Activated CD4-positive, alpha-beta T cell treated with anti-CD3 and anti-CD28 coated beads for 36 hours (primary cell): ENCODE data around the gene ZNF524. TPM values are rescaled to one million over a fixed set of nuclear protein-coding genes. Genes with fewer than 3 reads are reported as not detected.
"Not testable (repeated sequence)": the region's sequence is repeated elsewhere in the genome, so short reads cannot be mapped to it uniquely, and the experiment has no call there.

Experiments
- ATAC-seq: fragments of 200-7000 bp; cut with Tn5 transposase; one replicate; pipeline ENCODE4 v1.10.0; 2021; ENCODE audit warnings: mild to moderate bottlenecking, moderate library complexity
- CTCF ChIA-PET: fragments of 350-600 bp; sonication (Branson Sonifier 250); formaldehyde crosslinking; loops from one replicate; lab custom pipeline; 2021; ENCODE audit warnings: antibody characterized with exemption; lab: Charles Lee
- POLR2A ChIA-PET: fragments of 350-600 bp; sonication (Branson Sonifier 250); formaldehyde crosslinking; loops from one replicate; lab custom pipeline; 2021; ENCODE audit warnings: antibody characterized with exemption, inconsistent platforms; lab: Charles Lee
- DNase-seq: peaks from one replicate; pipeline ENCODE4 v3.0.0-alpha.2; 2020
- H3K27ac Mint-ChIP-seq: one replicate; pipeline ENCODE4 v1.8.0; 2021; ENCODE audit warnings: mixed read lengths
- H3K27me3 Mint-ChIP-seq: one replicate; pipeline ENCODE4 v1.8.0; 2021; ENCODE audit warnings: mixed read lengths
- H3K36me3 Mint-ChIP-seq: one replicate; pipeline ENCODE4 v1.8.0; 2021; ENCODE audit warnings: low read depth, mixed read lengths
- H3K4me1 Mint-ChIP-seq: one replicate; pipeline ENCODE4 v1.8.0; 2021; ENCODE audit warnings: mixed read lengths
- H3K4me3 Mint-ChIP-seq: one replicate; pipeline ENCODE4 v1.8.0; 2021; ENCODE audit warnings: mild to moderate bottlenecking, moderate library complexity, mixed read lengths
- H3K9me3 Mint-ChIP-seq: one replicate; pipeline ENCODE4 v1.8.0; 2021; ENCODE audit warnings: low read depth, mixed read lengths
- intact Hi-C, 2 experiments: fragments of 100-400 bp; cut with DNase I in 1 of 2; cut with micrococcal nuclease in 1 of 2; formaldehyde crosslinking; loops; one replicate each; pipeline versions ENCODE4 v1.14.2 to v1.15.1; 2022 to 2024; cut with DNase I, micrococcal nuclease
- total RNA-seq, 2 experiments: library from RNA; stranded (reverse); gene quantifications; one replicate each; pipeline ENCODE4 v1.2.3, GENCODE V29; 2021

Gene ZNF524
- total RNA-seq, 2 experiments from 2014 or later, result 16.2 to 18.6 TPM

- Mint-ChIP-seq H3K27me3 (peaks cover 5% of the 10 kb centered on the region), H3K9me3 (no peaks in the 10 kb centered on the region), H3K36me3 (no peaks in the 10 kb centered on the region), H3K4me1 (no peaks in the 10 kb centered on the region), H3K4me3 (no peak overlapping the region), H3K27ac (no peak overlapping the region)
- DNase-seq, result no peak
- ChIA-PET POLR2A (no interaction called here), CTCF (no interaction called here)
- intact Hi-C loops, result no loop called here
- ATAC-seq, result no peak
These were observed 32.3 kb upstream of the ZNF524 start for GRCh38 chr19:55567708-55568328.

DNA sequence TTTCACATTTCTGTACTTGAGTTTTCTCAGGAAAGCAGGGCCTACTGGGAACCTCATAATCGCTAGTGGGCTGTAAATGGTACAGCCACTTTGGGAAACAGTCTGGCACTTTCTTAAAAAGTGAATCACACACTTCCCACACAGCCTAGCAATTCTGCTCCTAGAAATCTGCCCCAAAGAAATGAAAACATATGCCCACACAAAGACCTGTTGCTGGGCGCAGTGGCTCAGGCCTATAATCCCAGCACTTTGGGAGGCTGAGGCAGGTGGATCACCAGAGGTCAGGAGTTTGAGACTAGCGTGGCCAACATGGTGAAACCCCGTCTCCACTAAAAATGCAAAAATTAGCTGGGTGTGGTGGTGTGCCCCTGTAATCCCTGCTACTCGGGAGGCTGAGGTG is 30.6 kb upstream of the ZNF524 start:
- H3K4me3 Mint-ChIP-seq, H3K27me3 Mint-ChIP-seq, intact Hi-C loops, H3K4me1 Mint-ChIP-seq, H3K9me3 Mint-ChIP-seq, POLR2A ChIA-PET, ATAC-seq, H3K36me3 Mint-ChIP-seq, DNase-seq, H3K27ac Mint-ChIP-seq: not testable (repeated sequence)
- CTCF ChIA-PET, result interaction anchor here (0.5 to 1.1 kb wide), 2 partner anchors 62 to 481 kb away, joined by 3 read pairs; no protein-coding TSS in a partner anchor

DNA sequence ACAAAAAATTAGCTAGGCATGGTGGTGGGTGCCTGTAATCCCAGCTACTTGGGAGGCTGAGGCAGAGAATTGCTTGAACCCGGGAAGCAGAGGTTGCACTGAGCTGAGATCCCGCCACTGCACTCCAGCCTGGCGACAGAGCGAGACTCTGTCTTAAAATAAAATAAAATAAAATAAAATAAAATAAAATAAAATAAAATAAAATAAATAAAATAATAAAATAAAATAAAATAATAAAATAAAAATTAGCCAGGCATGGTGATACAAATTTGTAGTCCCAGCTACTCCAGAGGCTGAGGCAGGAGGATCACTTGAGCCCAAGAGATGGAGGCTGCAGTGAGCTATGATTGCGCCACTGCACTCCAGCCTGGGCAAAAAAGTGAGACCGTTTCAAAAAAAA is 26.2 kb upstream of the ZNF524 start:
- H3K4me1 Mint-ChIP-seq, intact Hi-C loops, ATAC-seq, H3K9me3 Mint-ChIP-seq, H3K4me3 Mint-ChIP-seq, H3K27me3 Mint-ChIP-seq, H3K27ac Mint-ChIP-seq, DNase-seq: not testable (repeated sequence)
- POLR2A ChIA-PET, result interaction anchor here (0.6 kb wide), 1 partner anchor 12 kb away, joined by 4 read pairs; no protein-coding TSS in a partner anchor
- CTCF ChIA-PET, result interaction anchor here (0.8 to 1.1 kb wide), 3 partner anchors 9 to 14 kb away, joined by 3 to 5 read pairs (median 4); no protein-coding TSS in a partner anchor
- H3K36me3 Mint-ChIP-seq, result peaks cover 12% of the 10 kb centered on the region

DNA sequence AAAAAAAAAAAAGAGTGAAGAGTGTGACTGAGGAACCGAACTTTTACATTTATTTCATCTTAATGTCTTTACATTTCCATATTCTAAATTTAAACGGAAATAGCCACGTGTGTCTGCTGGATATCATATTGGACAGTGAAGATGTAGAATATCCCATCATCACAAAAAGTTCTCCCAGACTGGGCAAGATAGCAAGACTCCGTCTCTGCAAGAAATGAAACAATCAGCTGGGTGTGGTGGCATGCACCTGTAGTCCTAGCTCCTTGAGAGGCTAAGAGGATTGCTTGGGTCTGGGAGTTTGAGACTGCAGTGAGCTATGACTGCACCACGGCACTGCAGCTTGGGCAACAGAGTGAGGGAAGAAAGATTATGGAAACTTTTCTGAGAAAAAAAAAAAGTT is 23.3 kb upstream of the ZNF524 start:
- peaks cover 13% of the 10 kb centered on the region for H3K4me1 Mint-ChIP-seq

GRCh38 chr19:55578031-55578760 is 21.9 kb upstream of the ZNF524 start:
- no peak for ATAC-seq
- H3K27ac Mint-ChIP-seq, result no peak overlapping the region
- intact Hi-C loops, result no loop called here
- ChIA-PET POLR2A (no interaction called here), CTCF (no interaction called here)
- H3K36me3 Mint-ChIP-seq, result peaks cover 19% of the 10 kb centered on the region
- no peaks in the 10 kb centered on the region for H3K9me3 Mint-ChIP-seq
- H3K4me1 Mint-ChIP-seq, result peaks cover 18% of the 10 kb centered on the region
- DNase-seq, result no peak
- H3K27me3 Mint-ChIP-seq, result no peaks in the 10 kb centered on the region
- H3K4me3 Mint-ChIP-seq, result no peak overlapping the region

More for the DNA sequence above, 23.3 kb upstream of the ZNF524 start:
- CTCF ChIA-PET, result interaction anchor here (0.6 to 0.8 kb wide), 2 partner anchors 56 to 1519 kb away, joined by 3 to 4 read pairs; no protein-coding TSS in a partner anchor
- no peak overlapping the region for H3K4me3 Mint-ChIP-seq
- H3K27me3 Mint-ChIP-seq, result no peaks in the 10 kb centered on the region
- intact Hi-C loops, result no loop called here
- H3K27ac Mint-ChIP-seq, result no peak overlapping the region
- DNase-seq (no peak), ATAC-seq (no peak)
- no peaks in the 10 kb centered on the region for H3K9me3 Mint-ChIP-seq
- peaks cover 19% of the 10 kb centered on the region for H3K36me3 Mint-ChIP-seq
- POLR2A ChIA-PET, result no interaction called here

DNA sequence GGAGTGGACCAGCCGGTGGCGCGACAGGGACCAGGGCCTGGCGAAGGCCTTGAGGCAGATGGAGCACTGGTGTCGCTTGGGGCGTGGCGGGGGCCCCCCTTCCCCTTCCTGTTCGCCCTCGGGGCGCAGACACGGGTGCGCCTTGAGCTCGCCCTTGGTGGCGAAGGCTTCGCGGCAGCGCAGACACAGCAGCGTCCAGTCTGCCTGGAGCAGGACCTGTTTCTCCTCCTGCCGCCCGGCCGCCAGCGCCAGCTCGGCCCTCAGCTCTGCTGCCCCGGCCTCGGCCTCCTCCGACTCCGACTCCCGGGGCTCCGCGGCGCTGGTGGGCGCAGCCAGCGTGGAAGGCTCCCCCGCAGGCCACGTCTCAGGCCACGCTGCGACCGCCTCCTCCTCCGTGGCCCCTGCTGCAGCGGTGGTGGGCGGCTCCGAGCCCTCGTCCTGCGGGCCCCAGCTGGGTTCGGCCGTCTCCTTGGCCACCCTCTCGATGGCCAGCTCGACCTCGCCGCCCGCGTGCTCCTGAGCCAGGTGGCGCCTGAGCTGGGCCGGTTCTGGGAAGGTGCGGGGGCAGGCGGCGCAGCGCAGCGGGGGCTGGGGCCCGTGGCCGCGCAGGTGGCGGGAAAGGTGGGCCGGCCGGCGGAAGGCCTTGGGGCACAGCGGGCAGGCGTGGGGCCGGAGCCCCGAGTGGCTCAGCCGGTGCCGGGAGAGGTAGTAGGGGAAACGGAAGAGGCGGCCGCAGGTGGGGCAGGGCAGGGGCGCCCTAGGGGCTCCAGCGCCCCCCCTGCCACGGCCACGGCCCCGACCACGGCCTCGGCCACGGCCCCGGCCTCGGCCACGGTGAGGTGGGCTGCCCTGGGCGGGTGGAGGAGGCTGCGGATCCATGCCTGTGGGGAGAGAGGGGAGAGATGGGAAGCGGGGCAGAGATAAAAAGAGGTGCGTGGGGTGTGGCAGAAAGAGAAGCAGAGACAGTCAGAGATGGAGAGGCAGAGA is 21.0 kb upstream of the ZNF524 start:
- peaks cover 18% of the 10 kb centered on the region for H3K4me1 Mint-ChIP-seq
- no peak for DNase-seq
- POLR2A ChIA-PET, result no interaction called here
- H3K4me3 Mint-ChIP-seq, result peak overlapping the region; percentile 83
- H3K27ac Mint-ChIP-seq, result peak overlapping the region; percentile 78
- CTCF ChIA-PET, result interaction anchor here (0.5 kb wide), 1 partner anchor 13 kb away, joined by 4 read pairs; no protein-coding TSS in a partner anchor
- no peaks in the 10 kb centered on the region for H3K27me3 Mint-ChIP-seq
- no peaks in the 10 kb centered on the region for H3K9me3 Mint-ChIP-seq
- intact Hi-C loops, result no loop called here
- ATAC-seq, result no peak
- H3K36me3 Mint-ChIP-seq, result peaks cover 19% of the 10 kb centered on the region

GRCh38 chr19:55579766-55580621 is 20.1 kb upstream of the ZNF524 start:
- peaks cover 18% of the 10 kb centered on the region for H3K4me1 Mint-ChIP-seq
- intact Hi-C loops, result loop anchor here (1.0 to 5.0 kb wide), 8 partner anchors 19 to 103 kb away; partner anchors contain the start of genes FIZ1 (in 2 of the 2), EPN1 (in 1 of the 2), ZNF580 (in 1 of the 2) and ZNF581 (in 1 of the 2)
- CTCF ChIA-PET, result interaction anchor here (0.5 to 1.8 kb wide), 2 partner anchors 14 to 60 kb away, joined by 4 to 6 read pairs; no protein-coding TSS in a partner anchor
- DNase-seq, result peak; percentile 39
- POLR2A ChIA-PET, result interaction anchor here (2.0 kb wide), 1 partner anchor 19 kb away, joined by 6 read pairs; the partner anchor contains the start of gene FIZ1
- peak; percentile 43 for ATAC-seq
- H3K36me3 Mint-ChIP-seq, result peaks cover 19% of the 10 kb centered on the region
- no peaks in the 10 kb centered on the region for H3K9me3 Mint-ChIP-seq
- H3K27me3 Mint-ChIP-seq, result no peaks in the 10 kb centered on the region
- H3K27ac Mint-ChIP-seq, result peak overlapping the region; percentile 78
- H3K4me3 Mint-ChIP-seq, result peak overlapping the region; percentile 83

DNA sequence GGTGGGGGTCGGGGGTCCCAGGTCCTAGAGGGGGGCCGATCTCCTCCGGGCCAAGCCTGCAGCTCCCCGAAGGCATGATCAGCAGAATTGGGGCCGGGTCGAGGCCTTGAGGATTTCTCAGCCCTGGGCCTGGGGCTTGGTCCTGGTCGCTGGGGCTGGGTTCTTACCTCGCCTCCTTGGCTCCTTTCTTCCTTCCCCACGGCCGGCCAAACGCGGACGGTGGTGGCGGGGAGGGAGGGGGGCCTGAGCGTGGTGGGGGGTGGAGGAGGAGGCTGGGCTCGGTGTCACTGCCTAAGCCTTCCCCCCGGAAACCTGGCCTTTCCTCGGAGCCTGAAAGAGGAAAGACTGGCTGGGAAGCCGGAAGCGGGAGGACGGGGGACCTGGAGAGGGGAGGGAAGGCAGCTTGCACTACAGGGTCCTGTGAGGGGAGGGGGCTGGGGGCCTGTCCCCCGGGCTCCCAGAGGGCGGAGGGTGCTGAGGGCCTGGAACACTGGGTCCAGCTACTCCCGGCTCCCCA is 19.4 kb upstream of the ZNF524 start, which contains the start of gene ZNF579:
TSS of gene ZNF579 (minus strand) at position 221 of the 517 bp plus-strand sequence. CDS start 1,209 bp downstream, outside the sequence.
- POLR2A ChIA-PET, result interaction anchor here (2.0 kb wide), 1 partner anchor 19 kb away, joined by 6 read pairs; the partner anchor contains the start of gene FIZ1
- no peaks in the 10 kb centered on the region for H3K27me3 Mint-ChIP-seq
- H3K9me3 Mint-ChIP-seq, result no peaks in the 10 kb centered on the region
- H3K4me3 Mint-ChIP-seq, result peak within 1 kb of the TSS; percentile 83
- peak within 1 kb of the TSS; percentile 78 for H3K27ac Mint-ChIP-seq
- H3K4me1 Mint-ChIP-seq, result peaks cover 23% of the 10 kb centered on the region
- peak; percentile 89 for DNase-seq
- intact Hi-C loops, result loop anchor here (1.0 to 5.0 kb wide), 9 partner anchors 18 to 195 kb away; partner anchors contain the start of genes FIZ1 (in 2 of the 2), EPN1 (in 1 of the 2), RPL28 (in 1 of the 2) and ZNF580 (in 1 of the 2)
- H3K36me3 Mint-ChIP-seq, result peaks cover 19% of the 10 kb centered on the region
- CTCF ChIA-PET, result interaction anchor here (1.8 kb wide), 1 partner anchor 59 kb away, joined by 6 read pairs; no protein-coding TSS in a partner anchor
- ATAC-seq, result peak; percentile 79

DNA sequence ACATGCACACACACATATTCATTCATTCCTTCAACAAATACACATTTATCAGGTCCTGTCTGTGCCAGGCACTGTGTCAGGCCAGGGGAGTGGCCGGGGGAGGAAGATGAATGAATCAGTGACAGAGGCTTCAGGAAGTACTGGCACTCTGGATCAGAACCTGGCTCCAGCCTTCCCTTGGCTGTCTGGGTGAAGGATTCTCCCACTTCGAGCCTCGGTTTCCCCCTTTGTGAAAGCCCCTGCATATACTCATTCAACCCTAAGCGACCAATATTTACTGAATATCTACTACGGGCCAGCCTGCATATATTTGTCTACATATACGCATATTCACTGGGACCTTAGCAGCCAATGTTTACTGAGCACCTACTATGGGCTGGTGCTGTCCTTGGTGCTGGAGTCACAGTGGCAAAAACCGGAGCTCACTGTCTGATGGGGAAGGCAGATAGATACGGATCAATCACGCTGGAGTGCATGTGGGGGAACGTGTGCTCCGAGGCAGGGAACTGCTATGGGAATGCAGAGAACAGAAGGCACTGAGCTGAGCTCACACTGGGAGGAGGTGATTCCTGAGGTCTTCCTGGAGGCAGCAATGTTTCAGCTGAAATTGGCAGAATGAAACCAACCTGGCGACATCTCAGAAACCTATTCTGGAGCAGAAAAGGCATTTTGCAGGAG is 18.8 kb upstream of the ZNF524 start:
- ChIA-PET CTCF (interaction anchor here (0.6 to 1.8 kb wide), 5 partner anchors 50 to 356 kb away, joined by 3 to 6 read pairs (median 3); no protein-coding TSS in a partner anchor), POLR2A (interaction anchor here (2.0 kb wide), 1 partner anchor 18 kb away, joined by 6 read pairs; the partner anchor contains the start of gene FIZ1)
- intact Hi-C loops, result loop anchor here (1.0 to 5.0 kb wide), 6 partner anchors 18 to 196 kb away; partner anchors contain the start of genes FIZ1 (in 1 of the 2), RPL28 (in 1 of the 2), ZNF580 (in 1 of the 2) and ZNF581 (in 1 of the 2)
- H3K36me3 Mint-ChIP-seq, result peaks cover 19% of the 10 kb centered on the region
- H3K4me3 Mint-ChIP-seq, result peak overlapping the region; percentile 83
- ATAC-seq, result no peak
- DNase-seq, result peak; percentile 62
- peak overlapping the region; percentile 75 for H3K27ac Mint-ChIP-seq
- H3K27me3 Mint-ChIP-seq, result no peaks in the 10 kb centered on the region
- peaks cover 28% of the 10 kb centered on the region for H3K4me1 Mint-ChIP-seq
- no peaks in the 10 kb centered on the region for H3K9me3 Mint-ChIP-seq
